GM19035 (cell line): Measurements from ENCODE around the gene RNASE9.
A peak's percentile ranks its signal among the peaks of the same experiment; 100 is the strongest.
"Not testable (repeated sequence)": the region's sequence is repeated elsewhere in the genome, so short reads cannot be mapped to it uniquely, and the experiment has no call there.

Source experiments
- ATAC-seq: cut with Tn5 transposase; IDR thresholded peaks from one replicate; pipeline ENCODE4 v1.9.1; 2021; ENCODE audit not compliant: unreplicated experiment

The RNASE9 gene

DNA sequence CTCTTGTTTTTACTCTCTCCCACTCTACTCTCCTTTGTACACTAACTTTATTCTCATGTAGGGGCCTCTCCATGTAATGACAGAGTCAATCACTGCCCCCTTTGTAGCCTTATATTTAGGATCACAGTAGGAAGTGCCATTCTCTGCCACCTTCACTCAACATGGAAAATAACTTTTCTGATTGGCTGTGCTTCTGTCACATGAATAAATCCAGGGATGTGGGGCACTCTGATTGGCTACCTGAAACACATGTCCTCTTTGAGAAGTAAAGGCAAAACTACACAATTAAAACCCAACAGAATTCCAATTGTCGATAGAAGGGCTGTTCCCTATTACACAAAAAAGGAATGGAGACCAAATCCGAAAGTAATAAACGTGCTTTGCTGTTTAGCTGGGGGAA lies at the start of gene RNASE9:
RNASE9 (minus strand) TSS at position 87 of the 400 bp plus-strand sequence.
- no peak for ATAC-seq

DNA sequence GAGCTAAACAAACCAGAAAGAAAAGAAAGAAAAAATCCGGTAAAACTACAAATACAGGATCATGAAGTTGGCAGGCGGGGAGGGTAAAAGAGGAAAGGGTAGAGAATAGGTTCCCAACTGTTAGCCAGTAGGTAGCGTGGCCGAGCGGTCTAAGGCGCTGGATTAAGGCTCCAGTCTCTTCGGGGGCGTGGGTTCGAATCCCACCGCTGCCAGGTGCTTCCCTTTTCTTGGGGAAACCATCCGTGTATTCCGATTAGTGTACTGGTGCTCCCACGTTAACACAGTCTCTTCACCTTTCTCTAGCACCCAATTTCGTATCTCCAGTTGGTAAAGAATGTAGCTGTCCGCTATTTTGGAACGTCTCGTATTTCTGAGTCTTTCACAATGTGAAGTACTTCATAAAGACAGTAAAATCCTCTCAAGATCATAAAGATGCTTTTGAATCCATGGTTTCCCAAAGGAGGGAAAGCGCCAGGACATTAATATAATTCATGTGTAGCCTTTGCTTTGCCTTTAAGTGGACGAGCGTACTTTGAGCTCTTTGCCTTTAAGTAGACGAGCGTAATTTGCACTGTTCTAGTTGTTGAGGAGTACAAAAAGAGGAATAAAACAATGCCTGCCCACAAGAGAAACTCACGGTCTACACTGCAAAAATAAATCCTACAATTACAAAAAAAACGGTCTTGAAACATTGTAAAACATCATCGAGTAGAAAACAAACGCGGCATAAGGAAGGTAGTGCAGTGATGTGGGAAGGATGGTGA lies 49.3 kb upstream of the RNASE9 start:
- no peak for ATAC-seq

DNA sequence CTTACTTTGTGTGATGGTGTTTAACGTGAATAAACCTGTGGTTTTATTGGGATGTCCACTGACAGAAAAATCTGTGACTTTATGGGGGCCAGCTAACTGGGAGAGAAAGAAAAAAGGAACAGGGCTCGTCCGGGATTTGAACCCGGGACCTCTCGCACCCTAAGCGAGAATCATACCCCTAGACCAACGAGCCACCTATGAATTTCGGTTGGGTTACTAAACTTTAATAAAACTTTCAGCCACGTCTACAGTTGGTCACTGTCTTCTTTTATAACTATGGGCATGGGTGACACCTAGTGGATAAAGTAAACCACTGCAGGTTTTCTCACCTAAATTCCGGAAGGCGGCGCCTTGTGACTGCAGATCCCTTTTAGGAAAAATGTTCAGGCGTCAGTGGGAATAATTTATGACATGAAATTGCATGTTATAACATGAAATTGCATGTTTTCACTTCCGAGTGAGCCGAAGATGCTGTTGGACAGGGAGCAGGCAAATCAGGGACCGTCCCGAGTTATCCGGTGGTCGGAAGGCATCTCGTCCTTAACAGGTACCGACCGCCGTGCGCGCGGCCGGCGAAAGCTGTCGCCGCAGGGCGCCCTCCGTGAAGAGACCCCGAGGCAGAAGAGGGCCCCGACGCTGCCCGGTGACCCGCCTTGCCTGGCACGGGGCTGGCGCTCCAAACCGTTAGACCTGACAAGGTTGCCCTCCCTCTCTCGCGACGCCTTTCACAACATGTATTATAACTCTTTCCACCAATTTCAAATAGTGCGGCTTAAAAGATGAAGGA lies 48.6 kb upstream of the RNASE9 start:
- peak; percentile 31 for ATAC-seq

DNA sequence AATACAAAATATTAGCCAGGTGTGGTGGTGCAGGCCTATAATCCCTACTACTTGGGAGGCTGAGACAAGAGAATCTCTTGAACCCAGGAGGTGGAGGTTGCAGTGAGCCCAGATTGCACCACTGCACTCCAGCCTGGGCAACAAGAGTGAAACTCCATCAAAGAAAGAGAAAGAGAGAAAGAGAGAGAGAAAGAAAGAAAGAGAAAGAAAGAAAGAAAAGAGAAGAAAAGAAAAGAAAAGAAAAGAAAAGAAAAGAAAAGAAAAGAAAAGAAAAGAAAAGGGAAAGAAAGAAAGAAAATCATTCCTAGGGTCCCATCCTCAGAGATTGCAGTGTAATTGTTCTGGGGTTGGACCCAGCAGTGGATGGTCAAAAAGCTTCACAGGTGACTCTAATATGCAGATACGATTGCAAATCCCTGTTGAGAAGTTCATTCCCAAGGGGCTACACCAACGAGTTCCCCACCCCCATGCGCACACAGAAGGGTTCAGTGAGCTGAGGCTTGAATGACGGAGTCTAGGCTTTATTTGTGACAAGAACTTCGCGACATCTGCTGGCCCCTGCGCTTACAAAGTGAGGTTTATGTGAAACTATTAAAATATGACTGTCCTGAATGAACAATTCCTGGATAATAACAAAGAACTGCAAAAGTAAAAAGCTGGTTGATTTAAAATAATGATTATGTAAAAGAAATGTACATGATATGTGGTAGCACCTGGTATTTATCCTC lies 47.7 kb upstream of the RNASE9 start:
- no peak for ATAC-seq

DNA sequence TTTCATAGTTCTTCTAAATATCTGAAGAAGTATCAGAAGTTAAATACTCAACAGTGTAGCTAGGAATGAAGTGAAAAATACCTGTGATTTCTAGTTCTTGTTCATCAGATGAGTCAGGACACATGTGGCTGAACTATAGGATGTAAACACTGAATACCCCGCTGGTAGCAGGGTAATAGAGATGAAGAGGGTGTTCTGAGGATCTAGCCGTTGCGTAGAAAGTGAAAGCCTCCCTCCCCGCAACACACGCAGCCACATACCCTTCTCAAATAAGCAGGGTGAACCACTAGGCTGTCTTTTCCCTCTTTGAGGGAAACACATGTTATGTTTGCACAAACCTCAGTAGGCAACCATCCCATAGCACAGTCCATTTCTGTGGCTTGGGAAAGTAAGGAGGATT lies 46.8 kb upstream of the RNASE9 start:
- ATAC-seq, result no peak

DNA sequence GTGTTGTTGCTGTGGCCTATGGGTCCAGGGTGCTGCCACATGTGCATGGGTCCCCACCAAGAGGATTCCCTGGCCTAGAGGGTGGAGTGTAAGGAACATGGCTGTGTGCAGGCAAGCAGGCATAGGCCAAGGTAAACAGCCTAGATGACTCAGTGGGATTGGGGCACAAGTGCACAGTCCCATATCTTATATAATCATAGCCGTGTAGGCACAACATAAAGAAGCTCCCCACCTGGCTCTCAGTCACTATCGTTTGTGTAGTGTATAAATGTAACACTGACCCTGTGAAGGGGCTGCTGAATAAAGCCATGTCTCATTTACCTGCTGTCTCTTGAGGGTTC lies 46.0 kb upstream of the RNASE9 start:
- ATAC-seq, result no peak

DNA sequence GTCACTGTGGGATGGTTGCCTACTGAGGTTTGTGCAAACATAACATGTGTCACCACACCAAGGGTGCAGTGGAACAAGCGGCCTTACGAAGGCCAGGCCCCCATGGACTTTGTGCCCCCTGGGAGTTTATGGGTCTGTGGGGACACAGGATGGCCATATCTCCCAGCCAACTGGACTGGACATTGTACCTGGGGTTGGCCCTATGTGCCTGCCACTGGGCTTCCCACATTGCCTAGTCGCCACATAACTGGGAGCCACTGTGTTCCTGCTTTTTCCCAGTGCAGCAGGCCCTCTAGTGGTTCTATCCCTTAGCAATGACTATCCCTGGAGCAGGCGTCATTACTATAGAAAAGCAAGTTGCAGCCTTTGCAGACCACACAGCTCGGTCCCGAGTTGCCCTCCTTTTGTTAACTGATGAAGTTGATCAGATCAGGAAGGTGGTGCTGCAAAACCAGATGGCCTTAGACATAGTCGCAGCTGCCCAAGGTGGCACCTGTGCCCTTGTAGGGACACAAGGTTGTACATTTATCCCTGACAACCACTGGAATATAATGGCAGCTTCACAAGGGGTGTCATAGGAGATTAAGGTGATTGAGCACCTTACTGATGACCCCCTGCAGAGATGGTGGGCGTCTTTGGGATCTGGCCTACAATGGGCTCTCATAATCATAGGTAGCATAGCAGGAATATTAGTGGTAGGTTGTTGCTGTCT lies 45.5 kb upstream of the RNASE9 start:
- ATAC-seq, result no peak

DNA sequence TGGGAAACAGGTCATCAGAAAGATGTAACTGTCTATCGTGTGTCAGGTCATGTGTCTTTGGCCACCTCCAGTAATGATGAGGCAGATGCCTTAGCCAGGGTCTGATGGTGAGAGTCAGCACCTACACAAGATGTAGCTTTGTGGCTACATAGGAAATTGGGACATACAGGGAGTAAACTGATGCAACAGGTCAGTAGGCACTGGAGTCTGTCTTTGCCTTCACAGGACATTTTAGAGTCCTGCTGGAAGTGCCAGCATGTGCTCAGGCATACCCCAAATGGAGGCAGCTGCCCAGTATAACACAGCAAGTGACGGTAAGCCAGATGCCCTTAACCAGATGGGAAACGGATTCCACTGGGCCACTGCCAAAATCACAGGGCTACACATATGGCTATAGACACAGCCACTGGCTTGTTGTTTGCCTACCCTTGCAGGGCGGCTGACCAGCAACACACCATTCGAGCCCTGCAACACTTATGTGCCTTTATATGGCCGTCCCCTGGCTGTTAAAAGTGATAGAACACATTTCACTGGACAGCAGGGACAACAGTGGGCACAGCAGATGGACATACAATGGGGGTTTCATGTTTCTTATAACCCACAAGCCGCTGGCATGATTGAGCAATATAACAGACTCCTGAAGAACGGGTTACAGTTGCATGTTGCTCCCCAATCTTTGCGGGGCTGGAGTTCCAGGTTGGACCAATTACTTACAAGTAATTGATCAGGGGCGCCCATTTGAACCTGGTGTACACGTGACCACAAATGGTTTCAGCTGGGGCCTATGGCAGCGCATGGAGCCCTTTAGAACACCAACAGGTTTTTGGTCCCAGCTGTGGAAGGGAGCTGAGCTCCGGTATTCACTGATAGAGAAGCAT lies 43.2 kb upstream of the RNASE9 start:
- no peak for ATAC-seq

DNA sequence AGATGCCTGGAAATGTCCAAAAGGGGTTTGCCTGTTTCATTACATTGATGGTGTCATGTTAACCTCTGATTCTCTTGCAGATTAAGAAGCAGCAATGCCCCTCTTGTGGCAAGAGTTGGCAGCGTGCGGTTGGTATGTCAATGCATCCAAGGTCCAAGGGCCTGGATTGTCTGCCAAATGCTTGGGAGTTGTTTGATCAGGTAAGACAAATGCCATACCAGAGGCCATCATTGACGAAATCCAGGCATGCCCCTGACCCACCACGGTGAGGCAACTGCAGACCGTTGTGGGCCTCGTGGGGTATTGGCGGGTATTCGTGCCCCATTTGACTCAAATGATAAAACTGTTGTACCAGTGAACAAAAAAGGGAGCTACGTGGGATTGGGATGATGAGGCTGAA lies 41.7 kb upstream of the RNASE9 start:
- ATAC-seq, result no peak

DNA sequence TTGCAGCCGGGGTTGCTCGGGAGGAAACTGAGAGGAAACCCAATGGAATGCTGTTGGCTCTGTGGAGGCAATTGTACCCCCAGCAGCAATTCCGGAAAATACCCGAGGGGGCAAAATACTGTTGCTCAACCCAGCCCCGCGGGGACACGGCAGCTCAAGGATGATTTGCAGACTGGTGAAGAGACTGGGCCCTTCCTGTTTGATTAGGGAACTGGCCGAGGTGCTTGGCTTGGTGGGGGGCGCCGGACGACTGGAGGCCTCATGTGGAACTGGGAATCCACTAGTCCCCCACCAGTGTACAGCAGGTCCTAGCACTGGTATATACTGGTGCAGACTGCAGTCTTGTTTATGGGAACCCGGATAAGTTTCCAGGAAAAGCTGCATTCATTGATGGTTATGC lies 40.7 kb upstream of the RNASE9 start:
- no peak for ATAC-seq

DNA sequence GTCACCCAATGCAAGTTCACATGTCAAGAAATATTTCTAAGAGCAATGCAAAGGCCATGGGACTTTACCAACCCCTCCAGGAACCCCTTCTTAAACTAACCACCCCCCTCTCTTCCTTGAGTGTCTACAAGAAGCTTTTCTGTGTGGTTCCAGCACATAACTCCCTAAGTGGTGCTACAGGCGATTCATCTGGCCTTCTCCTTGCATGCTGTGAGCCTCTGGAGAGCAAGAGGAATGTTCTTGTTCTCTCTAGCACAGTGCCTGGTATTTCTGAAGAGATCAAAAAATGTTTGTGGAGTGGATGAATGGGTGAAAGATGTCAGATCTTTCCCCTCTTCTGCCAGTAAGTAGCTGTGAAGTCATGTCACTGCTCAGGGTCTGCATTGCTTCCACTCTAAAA lies 36.3 kb upstream of the RNASE9 start:
- ATAC-seq, result no peak

DNA sequence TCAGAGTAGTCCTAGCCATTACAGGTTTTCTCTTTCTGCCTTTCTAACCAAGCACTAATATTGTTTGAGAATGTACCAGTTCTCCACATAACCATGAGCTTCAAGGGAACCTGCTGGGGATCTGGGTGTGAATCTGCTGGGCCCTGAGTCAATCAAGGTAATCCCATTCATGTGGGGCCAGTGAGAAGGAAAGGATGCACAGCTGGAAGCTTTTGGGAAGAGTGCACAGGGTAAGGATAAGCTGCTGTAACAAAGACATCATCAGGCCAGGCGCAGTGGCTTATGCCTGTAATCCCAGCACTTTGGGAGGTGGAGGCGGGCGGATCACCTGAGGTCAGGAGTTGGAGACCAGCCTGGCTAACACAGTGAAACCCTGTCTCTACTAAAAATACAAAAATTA lies 34.9 kb upstream of the RNASE9 start:
- ATAC-seq, result not testable (repeated sequence)

DNA sequence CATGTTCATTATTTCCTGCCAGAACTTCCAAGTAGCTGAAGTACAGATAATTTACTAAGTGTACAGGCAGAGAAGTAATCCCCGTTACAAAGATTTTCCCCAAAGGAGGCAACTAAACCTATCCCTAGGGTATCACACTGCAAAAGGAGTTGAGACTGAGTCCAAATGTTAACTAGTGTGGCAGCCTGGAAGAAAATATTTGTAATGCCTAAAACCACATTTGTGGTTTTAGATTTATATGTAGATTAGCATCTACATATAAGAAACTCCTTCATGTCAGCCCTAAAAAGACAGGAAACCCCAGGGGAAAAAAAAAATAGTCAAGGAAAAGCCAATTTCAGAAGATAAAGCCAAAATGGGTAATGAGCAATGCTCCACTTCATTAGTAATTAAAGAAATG lies 31.7 kb upstream of the RNASE9 start:
- ATAC-seq, result no peak

DNA sequence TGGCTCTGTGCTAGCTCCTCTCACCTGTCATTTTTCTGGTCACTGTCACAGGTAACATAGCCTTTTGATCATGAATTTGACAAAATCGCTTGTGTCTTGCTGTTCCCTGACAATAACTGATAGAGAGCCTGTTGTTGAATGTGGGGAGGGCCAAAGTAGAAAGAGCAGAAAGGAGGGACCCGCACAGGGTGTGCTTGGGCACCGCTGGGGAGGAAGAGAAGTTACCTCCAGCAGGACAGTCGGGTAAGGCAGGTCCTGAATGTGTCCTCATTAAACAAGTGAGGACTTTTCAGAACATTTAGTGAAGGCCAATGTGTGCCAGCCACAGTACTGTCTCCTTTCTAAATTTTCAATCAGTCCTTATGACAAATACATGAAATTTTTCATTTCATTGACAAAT lies 30.4 kb upstream of the RNASE9 start, which contains the start of gene RNASE12:
RNASE12 (minus strand) TSS at position 142 of the 400 bp plus-strand sequence. CDS start 653 bp downstream, outside the sequence.
- ATAC-seq, result no peak

DNA sequence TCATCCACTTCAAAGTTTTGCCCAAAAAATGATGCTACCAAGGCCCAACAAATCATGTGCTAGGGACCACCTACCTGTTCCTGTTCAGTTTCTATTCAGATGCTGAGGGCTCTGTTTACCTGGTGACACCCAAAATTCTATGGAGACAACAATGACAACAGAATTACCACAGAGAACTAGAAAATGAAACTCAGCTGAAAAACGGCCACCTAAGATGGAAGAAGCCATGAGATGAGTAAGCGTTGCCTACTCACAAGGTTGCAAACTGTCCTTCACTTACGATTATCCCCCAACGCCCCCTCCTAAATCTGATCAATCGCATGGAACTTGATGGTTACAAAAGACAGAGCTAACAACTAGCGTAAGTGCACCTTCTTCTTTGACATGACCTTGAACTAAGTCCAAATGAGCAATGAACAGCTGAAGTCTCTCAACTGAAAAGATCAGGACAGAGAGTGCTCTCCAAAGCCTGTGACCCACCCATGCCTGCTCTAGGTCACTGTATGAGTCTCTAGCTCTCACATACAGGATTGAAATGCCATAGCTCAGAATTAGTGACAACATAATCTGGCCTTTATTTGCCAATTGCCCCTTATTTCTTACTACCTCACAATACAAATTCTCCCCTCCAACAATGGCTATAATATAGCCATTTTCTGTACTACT lies 26.8 kb upstream of the RNASE9 start, which contains the start of gene RNASE11:
RNASE11 (minus strand) TSS at position 513 of the 666 bp plus-strand sequence.
- no peak for ATAC-seq

DNA sequence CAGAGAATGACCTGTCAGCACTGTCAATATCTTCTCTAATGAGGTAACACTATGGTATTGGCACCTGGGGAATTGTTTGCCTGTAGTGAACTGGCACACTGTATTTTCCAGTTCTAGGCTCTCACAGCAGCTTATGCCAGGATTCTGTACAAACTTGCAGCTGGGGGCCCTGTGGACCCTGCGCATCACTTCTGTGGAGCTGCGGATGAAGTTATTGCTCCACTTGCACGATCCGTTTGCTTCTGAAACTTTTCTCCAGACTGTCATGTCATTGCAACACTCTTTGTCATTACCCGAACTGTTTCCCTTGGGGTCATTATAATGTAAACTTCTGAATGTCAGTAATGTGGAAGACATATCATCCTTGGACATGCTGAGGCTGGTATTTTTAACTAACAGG lies 23.1 kb upstream of the RNASE9 start:
- no peak for ATAC-seq

DNA sequence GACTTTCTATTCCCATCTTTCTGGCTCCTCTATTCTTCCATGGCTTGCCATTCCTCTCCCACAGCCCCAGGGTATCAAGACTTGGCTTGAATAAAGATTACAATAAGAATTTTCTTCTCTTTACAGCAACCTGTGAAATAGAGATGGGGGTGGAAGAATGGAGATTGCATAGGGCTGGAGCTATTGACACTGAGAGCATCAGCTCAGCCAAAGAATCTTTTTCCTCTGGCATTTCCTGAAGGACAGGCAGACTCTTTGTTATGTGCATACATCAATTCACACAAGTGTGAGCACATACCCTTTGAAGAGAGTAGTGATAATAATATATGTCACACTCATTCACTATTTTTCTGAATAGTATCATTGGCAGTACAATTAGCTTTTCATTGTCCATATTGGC lies 22.3 kb upstream of the RNASE9 start:
- ATAC-seq, result no peak

DNA sequence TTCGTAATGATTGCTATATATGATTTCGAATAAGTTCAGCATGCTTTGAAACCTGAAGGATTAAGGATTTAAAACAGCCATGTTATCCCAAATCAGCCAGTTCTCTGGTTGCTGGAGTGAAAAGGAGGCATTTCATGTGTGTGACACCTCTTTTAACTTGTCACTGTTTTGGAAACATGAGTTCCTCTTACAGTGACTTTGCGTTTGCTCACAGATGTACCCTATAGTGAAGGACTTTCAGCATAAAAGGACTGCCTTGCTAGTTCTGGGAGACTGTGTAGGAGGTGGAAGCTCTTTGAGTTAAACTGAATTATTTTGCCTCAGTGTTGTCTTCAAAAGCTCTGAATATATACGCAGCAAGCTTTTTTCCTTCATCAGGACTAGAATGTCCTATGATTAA lies 19.4 kb upstream of the RNASE9 start:
- no peak for ATAC-seq

DNA sequence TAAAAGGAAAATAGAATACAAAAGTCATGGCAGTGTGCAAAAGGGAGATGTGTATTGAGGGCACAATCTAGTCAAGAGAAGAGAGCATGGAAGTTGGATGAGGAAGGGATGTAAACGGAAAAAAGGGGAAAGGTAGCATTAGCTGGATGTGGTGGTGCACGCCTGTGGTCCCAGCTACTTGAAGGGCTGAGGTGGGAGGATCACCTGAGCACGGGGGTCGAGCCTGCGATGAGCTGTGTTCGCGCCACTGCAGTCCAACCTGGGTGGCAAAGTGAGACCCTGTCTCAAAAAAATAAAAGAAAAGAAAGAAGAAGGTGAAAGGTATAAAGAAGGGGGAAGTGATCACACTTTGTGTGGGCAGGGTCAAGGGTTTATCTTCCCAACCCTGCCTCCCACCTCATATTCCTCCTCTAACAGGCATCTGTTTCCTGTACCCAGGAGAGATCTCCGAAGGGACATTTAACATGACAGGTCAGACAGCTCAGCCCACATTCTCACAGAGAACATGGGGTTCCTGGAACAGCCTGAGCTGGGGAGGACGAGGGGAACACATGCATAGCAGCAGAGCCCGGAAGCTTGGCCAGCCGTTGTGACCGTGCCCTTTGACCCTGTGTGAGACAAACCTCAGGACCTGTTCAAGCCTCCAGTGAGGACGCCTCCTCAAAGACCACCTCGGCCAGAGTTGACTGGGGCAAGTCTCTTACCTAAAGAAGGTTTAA lies 18.1 kb upstream of the RNASE9 start:
- no peak for ATAC-seq
